HCT116 (cell line): Measurements from ENCODE around the gene GNAS-AS1. TPM values are rescaled to one million over a fixed set of nuclear protein-coding genes. Genes with fewer than 3 reads are reported as not detected.

Source experiments
- ATAC-seq: fragments of 200-7000 bp; cut with Tn5 transposase; 2 replicates; pipeline ENCODE4 v1.9.1; 2020; ENCODE audit warnings: mild to moderate bottlenecking, moderate library complexity
- BruUV-seq: library from RNA; stranded (reverse); fragments of 400-500 nt; replicated peaks from 2 replicates; lab custom pipeline; 2021; lab: Mats Ljungman, UMichigan
- CTCF ChIA-PET: fragments of 300-600 bp; sonication (Branson Sonifier 250); formaldehyde crosslinking; loops from one replicate; lab custom pipeline; 2021; ENCODE audit warnings: antibody characterized with exemption; lab: Charles Lee
- POLR2A ChIA-PET: fragments of 300-600, 350-600 bp; sonication (Branson Sonifier 250); formaldehyde crosslinking; loops from one replicate; lab custom pipeline; 2021; ENCODE audit warnings: antibody characterized with exemption; lab: Charles Lee
- RAD21 ChIA-PET, 2 experiments: fragments of 300-600 bp; sonication (Branson Sonifier 250); formaldehyde crosslinking; loops; one replicate each; lab custom pipeline; 2023; ENCODE audit warnings: low total read pairs in 2 of 2; ENCODE audit not compliant: uncharacterized antibody in 2 of 2, unreplicated experiment in 2 of 2, low non-redundant PET in 1 of 2; lab: Charles Lee
- DNase-seq: peaks from one replicate; pipeline ENCODE4 v3.0.0-alpha.2; 2010; ENCODE audit warnings: low read depth, low spot score
- H2AFZ ChIP-seq: fragments of 200-600 bp; shearing (Covaris generic), sonication (generic); 2 replicates; pipeline ENCODE4 v1.6.1; 2017; ENCODE audit warnings: low read depth, mixed run types, mixed read lengths, antibody characterized with exemption, low read length; ENCODE audit not compliant: poor library complexity, severe bottlenecking
- H3K27ac ChIP-seq: 2 replicates; pipeline ENCODE4 v1.5.1; 2012; ENCODE audit warnings: low read depth, low read length
- H3K27me3 ChIP-seq: fragments of 200-600 bp; sonication (generic); 2 replicates; pipeline ENCODE4 v1.6.1; 2016; ENCODE audit warnings: mixed run types, low read length, mixed read lengths; ENCODE audit not compliant: insufficient read depth
- H3K36me3 ChIP-seq, 2 experiments: fragments of 200-500 bp in 1 of 2; fragments of 200-600 bp in 1 of 2; sonication (Bioruptor generic) in 1 of 2; sonication (generic) in 1 of 2; 2 replicates each; pipeline versions ENCODE4 v1.5.1 to v1.6.1; 2014 to 2016; ENCODE audit warnings: low read length in 2 of 2, inconsistent platforms in 1 of 2, mixed read lengths in 1 of 2, mixed run types in 1 of 2; ENCODE audit not compliant: insufficient read depth in 2 of 2, control insufficient read depth in 1 of 2
- H3K4me1 ChIP-seq, 2 experiments: fragments of 200-600 bp in 1 of 2; sonication (generic) in 1 of 2; 2 replicates each; pipeline versions ENCODE4 v1.5.1 to v1.6.1; 2012 to 2017; ENCODE audit warnings: low read length in 2 of 2, inconsistent platforms in 1 of 2, mild to moderate bottlenecking in 1 of 2, mixed read lengths in 1 of 2, mixed run types in 1 of 2, moderate library complexity in 1 of 2; ENCODE audit not compliant: insufficient read depth in 2 of 2, control insufficient read depth in 1 of 2
- H3K4me2 ChIP-seq: fragments of 200-600 bp; sonication (generic); 2 replicates; pipeline ENCODE4 v1.6.1; 2017; ENCODE audit warnings: mixed run types, low read length, mixed read lengths
- H3K4me3 ChIP-seq, 2 experiments: fragments of 200-600 bp in 1 of 2; sonication (generic) in 1 of 2; replicated peaks in 1 of 2; 2 replicates each; pipeline ENCODE4 v1.5.1; 2011 to 2016; ENCODE audit warnings: low read length in 2 of 2, control low read depth in 1 of 2, low read depth in 1 of 2, mild to moderate bottlenecking in 1 of 2, mixed read lengths in 1 of 2, mixed run types in 1 of 2
- H3K79me2 ChIP-seq: fragments of 200-600 bp; sonication (generic); 2 replicates; pipeline ENCODE4 v1.6.1; 2017; ENCODE audit warnings: mild to moderate bottlenecking, mixed run types, low read length, moderate library complexity, mixed read lengths; ENCODE audit not compliant: insufficient read depth
- H3K9ac ChIP-seq: fragments of 200-600 bp; sonication (generic); 2 replicates; pipeline ENCODE4 v1.6.1; 2016; ENCODE audit warnings: low read length, mixed read lengths
- H3K9me2 ChIP-seq: fragments of 200-600 bp; sonication (generic), shearing (Covaris generic); 2 replicates; pipeline ENCODE4 v1.6.1; 2017; ENCODE audit warnings: mixed run types, mild to moderate bottlenecking, moderate library complexity; ENCODE audit not compliant: insufficient read depth
- H3K9me3 ChIP-seq, 2 experiments: fragments of 200-500 bp in 1 of 2; fragments of 200-600 bp in 1 of 2; sonication (Bioruptor generic) in 1 of 2; sonication (generic) in 1 of 2; 2 replicates each; pipeline ENCODE4 v1.6.1; 2014 to 2017; ENCODE audit warnings: low read length in 2 of 2, mixed read lengths in 2 of 2, inconsistent platforms in 1 of 2, low read depth in 1 of 2, mild to moderate bottlenecking in 1 of 2, mixed run types in 1 of 2, moderate library complexity in 1 of 2; ENCODE audit not compliant: control insufficient read depth in 1 of 2, insufficient read depth in 1 of 2
- H4K20me1 ChIP-seq: fragments of 200-600 bp; sonication (generic), shearing (Covaris generic); 2 replicates; pipeline ENCODE4 v1.6.1; 2017; ENCODE audit warnings: mixed run types, mild to moderate bottlenecking, moderate library complexity; ENCODE audit not compliant: insufficient read depth
- CBX3 ChIP-seq: IDR thresholded peaks from 2 replicates; pipeline ENCODE4 v1.6.1; 2012; ENCODE audit warnings: low read depth
- CEBPB ChIP-seq: IDR thresholded peaks from 2 replicates; pipeline ENCODE4 v1.6.1; 2012; ENCODE audit warnings: low read depth
- EGR1 ChIP-seq: IDR thresholded peaks from 2 replicates; pipeline ENCODE4 v1.6.1; 2012; ENCODE audit warnings: low read depth
- ELF1 ChIP-seq: IDR thresholded peaks from 2 replicates; pipeline ENCODE4 v1.6.1; 2012; ENCODE audit warnings: low read depth, borderline replicate concordance
- POLR2A ChIP-seq: IDR thresholded peaks from 2 replicates; pipeline ENCODE4 v1.7.0; 2011; ENCODE audit warnings: borderline replicate concordance; ENCODE audit not compliant: insufficient read depth, insufficient read length; ENCODE audit errors: extremely low read depth
- POLR2AphosphoS5 ChIP-seq: IDR thresholded peaks from 2 replicates; pipeline ENCODE4 v1.6.1; 2011; ENCODE audit warnings: mild to moderate bottlenecking, low read depth, low read length, moderate library complexity
- RAD21 ChIP-seq: IDR thresholded peaks from 2 replicates; pipeline ENCODE4 v1.6.1; 2012; ENCODE audit warnings: low read depth, mild to moderate bottlenecking
- SIN3A ChIP-seq: IDR thresholded peaks from 2 replicates; pipeline ENCODE4 v1.6.1; 2012; ENCODE audit warnings: low read depth
- SP1 ChIP-seq: IDR thresholded peaks from 2 replicates; pipeline ENCODE4 v1.6.1; 2012; ENCODE audit warnings: low read depth
- TCF7L2 ChIP-seq: IDR thresholded peaks from 2 replicates; pipeline ENCODE4 v1.7.0; 2011; ENCODE audit warnings: borderline replicate concordance, inconsistent platforms; ENCODE audit not compliant: insufficient read depth, insufficient read length; ENCODE audit errors: extremely low read depth
- YY1 ChIP-seq: IDR thresholded peaks from 2 replicates; pipeline ENCODE4 v1.6.1; 2011; ENCODE audit warnings: low read length, low read depth, moderate library complexity, mild to moderate bottlenecking; ENCODE audit not compliant: insufficient replicate concordance; ENCODE audit errors: extremely low read depth
- ZFX ChIP-seq: fragments of 450-650 bp; IDR thresholded peaks from 2 replicates; pipeline ENCODE4 v1.6.1; 2017
- ZNF274 ChIP-seq: fragments of 200-500 bp; sonication (Bioruptor generic); IDR thresholded peaks from 2 replicates; pipeline ENCODE4 v1.6.1; 2014; ENCODE audit warnings: mild to moderate bottlenecking, low read depth, low read length, inconsistent platforms
- intact Hi-C: fragments of 100-400 bp; cut with micrococcal nuclease; formaldehyde crosslinking; loops from 2 replicates; pipeline ENCODE4 v1.10.0; 2022
- total RNA-seq: library from RNA; stranded (reverse); gene quantifications from one replicate; pipeline ENCODE4 v1.2.1, GENCODE V29; 2021; ENCODE audit not compliant: unreplicated experiment
- TF ChIP-seq, protein P1 (sequence below), 3 experiments: fragments of 200-600 bp in 1 of 3; sonication (generic) in 1 of 3; IDR thresholded peaks in 2 of 3; conservative IDR thresholded peaks in 1 of 3; 2 replicates each; pipeline ENCODE4 v1.5.1; 2012 to 2017; ENCODE audit warnings: low read depth in 2 of 3, low read length in 2 of 3, antibody characterized with exemption in 1 of 3, borderline replicate concordance in 1 of 3, control low read depth in 1 of 3, mild to moderate bottlenecking in 1 of 3, mixed read lengths in 1 of 3, mixed run types in 1 of 3, moderate library complexity in 1 of 3; ENCODE audit not compliant: insufficient read depth in 1 of 3
- TF ChIP-seq, protein P2 (sequence below): IDR thresholded peaks from 2 replicates; pipeline ENCODE4 v1.6.1; 2012; ENCODE audit warnings: low read depth

GNAS-AS1 gene
- total RNA-seq, 1 experiment from 2014 or later = not detected

DNA sequence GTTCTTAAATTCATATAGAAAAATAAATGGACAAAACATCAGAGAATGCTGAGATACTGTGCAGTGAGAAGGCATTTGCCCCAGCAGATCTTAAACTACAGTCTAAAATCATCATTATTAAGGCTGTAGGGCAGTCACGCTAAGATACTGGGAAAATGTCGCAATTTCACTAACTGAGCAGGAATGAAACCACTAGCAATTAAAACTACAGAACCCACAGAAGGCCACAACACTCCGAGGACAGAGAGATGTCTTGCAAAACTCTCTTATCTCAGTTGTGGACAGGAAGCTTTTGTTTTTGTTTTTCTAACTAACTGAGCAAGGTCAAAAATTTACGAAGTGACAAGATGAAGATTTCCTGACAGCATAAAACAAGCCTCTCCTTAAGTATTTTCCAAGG lies 18.2 kb downstream of the GNAS-AS1 start:
- RAD21 ChIA-PET = no interaction called here
- intact Hi-C loops = loop anchor here (10.0 kb wide), 1 partner anchor 598 kb away; no protein-coding TSS in a partner anchor
- no TSS peak for BruUV-seq

DNA sequence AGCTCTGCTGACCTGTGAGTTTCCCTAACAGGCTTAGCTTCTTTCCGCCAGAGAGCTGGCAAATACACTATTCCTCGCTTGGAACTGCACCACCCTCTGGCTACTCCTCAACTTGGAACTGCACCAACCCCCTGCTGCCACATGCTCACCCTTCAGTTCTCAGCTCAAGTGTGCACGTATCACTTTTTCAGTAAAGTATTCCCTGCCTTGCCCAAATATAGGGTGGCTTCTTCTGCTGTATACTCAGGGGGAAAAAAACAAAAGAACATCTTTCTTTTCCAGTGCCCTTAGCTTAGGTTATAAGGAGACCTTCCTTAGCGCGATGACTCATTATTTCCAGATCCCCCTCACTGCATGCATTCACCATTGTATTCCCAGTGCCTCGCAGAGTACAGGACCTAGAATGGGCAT lies 21.2 kb downstream of the GNAS-AS1 start:
- H3K4me2 ChIP-seq = no peak overlapping the region
- H3K79me2 ChIP-seq = no peaks in the 10 kb centered on the region
- H4K20me1 ChIP-seq = no peaks in the 10 kb centered on the region
- H3K4me3 ChIP-seq = no peak overlapping the region
- intact Hi-C loops = no loop called here
- RAD21 ChIA-PET = no interaction called here
- no peaks in the 10 kb centered on the region for H3K9me3 ChIP-seq
- ATAC-seq = no peak
- POLR2A ChIA-PET = no interaction called here
- no peaks in the 10 kb centered on the region for H3K9me2 ChIP-seq
- DNase-seq = no peak
- no peaks in the 10 kb centered on the region for H3K4me1 ChIP-seq
- no peak overlapping the region for H3K9ac ChIP-seq
- no peak overlapping the region for H3K27ac ChIP-seq
- peaks cover 24% of the 10 kb centered on the region for H3K27me3 ChIP-seq
- CTCF ChIA-PET = no interaction called here
- BruUV-seq = no TSS peak
- H3K36me3 ChIP-seq = no peaks in the 10 kb centered on the region
- no peak overlapping the region for H2AFZ ChIP-seq
- TF ChIP-seq ZFX (no peak), RAD21 (no peak), SP1 (no peak), YY1 (no peak), ELF1 (no peak), TCF7L2 (no peak), CEBPB (no peak), CBX3 (no peak), ZNF274 (no peak), POLR2AphosphoS5 (no peak), SIN3A (no peak), EGR1 (no peak)
- TF ChIP-seq, protein P1, sequence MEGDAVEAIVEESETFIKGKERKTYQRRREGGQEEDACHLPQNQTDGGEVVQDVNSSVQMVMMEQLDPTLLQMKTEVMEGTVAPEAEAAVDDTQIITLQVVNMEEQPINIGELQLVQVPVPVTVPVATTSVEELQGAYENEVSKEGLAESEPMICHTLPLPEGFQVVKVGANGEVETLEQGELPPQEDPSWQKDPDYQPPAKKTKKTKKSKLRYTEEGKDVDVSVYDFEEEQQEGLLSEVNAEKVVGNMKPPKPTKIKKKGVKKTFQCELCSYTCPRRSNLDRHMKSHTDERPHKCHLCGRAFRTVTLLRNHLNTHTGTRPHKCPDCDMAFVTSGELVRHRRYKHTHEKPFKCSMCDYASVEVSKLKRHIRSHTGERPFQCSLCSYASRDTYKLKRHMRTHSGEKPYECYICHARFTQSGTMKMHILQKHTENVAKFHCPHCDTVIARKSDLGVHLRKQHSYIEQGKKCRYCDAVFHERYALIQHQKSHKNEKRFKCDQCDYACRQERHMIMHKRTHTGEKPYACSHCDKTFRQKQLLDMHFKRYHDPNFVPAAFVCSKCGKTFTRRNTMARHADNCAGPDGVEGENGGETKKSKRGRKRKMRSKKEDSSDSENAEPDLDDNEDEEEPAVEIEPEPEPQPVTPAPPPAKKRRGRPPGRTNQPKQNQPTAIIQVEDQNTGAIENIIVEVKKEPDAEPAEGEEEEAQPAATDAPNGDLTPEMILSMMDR (IDR thresholded peaks at IDR 0.05 in 2 of 3, conservative IDR thresholded peaks at IDR 0.05 in 1 of 3; ENCODE audit: borderline replicate concordance in 1 of 3, insufficient read depth in 1 of 3, low read depth in 2 of 3, low read length in 2 of 3) = no peak
- TF ChIP-seq, protein P2, sequence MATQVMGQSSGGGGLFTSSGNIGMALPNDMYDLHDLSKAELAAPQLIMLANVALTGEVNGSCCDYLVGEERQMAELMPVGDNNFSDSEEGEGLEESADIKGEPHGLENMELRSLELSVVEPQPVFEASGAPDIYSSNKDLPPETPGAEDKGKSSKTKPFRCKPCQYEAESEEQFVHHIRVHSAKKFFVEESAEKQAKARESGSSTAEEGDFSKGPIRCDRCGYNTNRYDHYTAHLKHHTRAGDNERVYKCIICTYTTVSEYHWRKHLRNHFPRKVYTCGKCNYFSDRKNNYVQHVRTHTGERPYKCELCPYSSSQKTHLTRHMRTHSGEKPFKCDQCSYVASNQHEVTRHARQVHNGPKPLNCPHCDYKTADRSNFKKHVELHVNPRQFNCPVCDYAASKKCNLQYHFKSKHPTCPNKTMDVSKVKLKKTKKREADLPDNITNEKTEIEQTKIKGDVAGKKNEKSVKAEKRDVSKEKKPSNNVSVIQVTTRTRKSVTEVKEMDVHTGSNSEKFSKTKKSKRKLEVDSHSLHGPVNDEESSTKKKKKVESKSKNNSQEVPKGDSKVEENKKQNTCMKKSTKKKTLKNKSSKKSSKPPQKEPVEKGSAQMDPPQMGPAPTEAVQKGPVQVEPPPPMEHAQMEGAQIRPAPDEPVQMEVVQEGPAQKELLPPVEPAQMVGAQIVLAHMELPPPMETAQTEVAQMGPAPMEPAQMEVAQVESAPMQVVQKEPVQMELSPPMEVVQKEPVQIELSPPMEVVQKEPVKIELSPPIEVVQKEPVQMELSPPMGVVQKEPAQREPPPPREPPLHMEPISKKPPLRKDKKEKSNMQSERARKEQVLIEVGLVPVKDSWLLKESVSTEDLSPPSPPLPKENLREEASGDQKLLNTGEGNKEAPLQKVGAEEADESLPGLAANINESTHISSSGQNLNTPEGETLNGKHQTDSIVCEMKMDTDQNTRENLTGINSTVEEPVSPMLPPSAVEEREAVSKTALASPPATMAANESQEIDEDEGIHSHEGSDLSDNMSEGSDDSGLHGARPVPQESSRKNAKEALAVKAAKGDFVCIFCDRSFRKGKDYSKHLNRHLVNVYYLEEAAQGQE = no peak

More for the DNA sequence above, 18.2 kb downstream of the GNAS-AS1 start:
- H3K4me2 ChIP-seq = no peak overlapping the region
- H3K27ac ChIP-seq = no peak overlapping the region
- no peak overlapping the region for H3K4me3 ChIP-seq
- DNase-seq = no peak
- H3K4me1 ChIP-seq = no peaks in the 10 kb centered on the region
- H3K9me3 ChIP-seq = no peaks in the 10 kb centered on the region
- ChIA-PET CTCF (no interaction called here), POLR2A (no interaction called here)
- no peaks in the 10 kb centered on the region for H3K79me2 ChIP-seq
- H3K27me3 ChIP-seq = peaks cover 35% of the 10 kb centered on the region
- H4K20me1 ChIP-seq = no peaks in the 10 kb centered on the region
- H3K9me2 ChIP-seq = no peaks in the 10 kb centered on the region
- TF ChIP-seq RAD21 (no peak), ELF1 (no peak), POLR2A (no peak), ZNF274 (no peak)
- ATAC-seq = no peak
- H3K9ac ChIP-seq = no peak overlapping the region
- H3K36me3 ChIP-seq = no peaks in the 10 kb centered on the region
- no peak overlapping the region for H2AFZ ChIP-seq
